HuH-7 (cell line): ENCODE results near the gene CHN2.
"Not testable (repeated sequence)": the region's sequence is repeated elsewhere in the genome, so short reads cannot be mapped to it uniquely, and the experiment has no call there.

Experiments
- DNase-seq: peaks from one replicate; pipeline ENCODE4 v3.0.0; 2011; ENCODE audit warnings: low spot score

The CHN2 gene

DNA sequence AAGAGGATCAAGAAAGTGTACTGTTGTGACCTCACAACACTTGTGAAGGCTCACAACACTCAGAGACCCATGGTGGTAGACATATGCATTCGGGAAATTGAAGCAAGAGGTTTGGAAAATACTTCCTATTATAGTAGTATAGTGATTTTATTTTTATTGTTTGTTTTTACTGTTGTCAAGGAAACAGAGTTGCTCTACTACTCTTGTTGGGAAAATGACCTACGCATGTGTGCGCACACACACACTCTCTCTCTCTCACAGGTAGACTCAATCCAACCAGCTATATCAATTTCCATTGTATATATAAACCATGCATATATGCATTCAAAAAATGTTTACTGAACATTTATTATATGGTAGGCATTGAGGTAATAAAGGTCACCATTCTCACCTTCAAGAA lies 305.4 kb downstream of the CHN2 start:
- no peak for DNase-seq

DNA sequence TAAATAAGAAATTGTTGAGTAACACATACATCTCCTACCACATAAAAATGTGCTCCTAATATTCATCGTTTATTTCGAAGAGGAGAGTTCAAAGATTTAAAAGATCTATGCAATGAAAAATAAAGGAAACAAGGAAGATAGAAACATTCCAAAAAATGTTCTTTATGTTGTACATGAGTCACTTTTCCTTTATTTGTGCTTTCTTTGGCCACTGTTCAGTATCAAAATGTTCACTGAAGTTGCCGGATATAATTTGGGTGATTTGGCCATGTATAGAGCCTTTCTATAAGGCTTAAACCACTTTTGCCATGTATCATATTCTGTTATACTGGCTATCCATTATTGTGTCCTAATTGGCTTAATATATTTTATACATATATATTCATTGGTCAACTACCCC lies 306.1 kb downstream of the CHN2 start:
- DNase-seq: no peak

DNA sequence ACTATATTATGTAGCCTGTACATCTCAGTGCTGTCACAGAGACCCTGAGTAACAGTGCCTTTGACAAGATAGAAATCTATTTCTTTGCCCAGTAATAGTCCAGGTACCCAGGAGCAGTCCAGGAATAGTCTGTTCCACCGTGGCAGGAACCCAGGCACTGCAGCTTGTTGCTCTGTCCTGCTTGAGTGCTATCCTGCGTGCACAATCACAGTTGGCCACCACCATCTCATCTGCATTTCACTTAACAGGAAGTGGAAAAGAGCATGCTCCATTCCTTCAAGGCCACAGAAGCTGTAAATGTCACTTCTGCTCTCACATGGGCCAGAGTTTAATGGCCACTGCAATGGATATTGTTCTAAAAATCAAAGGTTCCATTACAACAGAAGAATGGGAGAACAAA lies 307.6 kb downstream of the CHN2 start:
- DNase-seq: no peak

DNA sequence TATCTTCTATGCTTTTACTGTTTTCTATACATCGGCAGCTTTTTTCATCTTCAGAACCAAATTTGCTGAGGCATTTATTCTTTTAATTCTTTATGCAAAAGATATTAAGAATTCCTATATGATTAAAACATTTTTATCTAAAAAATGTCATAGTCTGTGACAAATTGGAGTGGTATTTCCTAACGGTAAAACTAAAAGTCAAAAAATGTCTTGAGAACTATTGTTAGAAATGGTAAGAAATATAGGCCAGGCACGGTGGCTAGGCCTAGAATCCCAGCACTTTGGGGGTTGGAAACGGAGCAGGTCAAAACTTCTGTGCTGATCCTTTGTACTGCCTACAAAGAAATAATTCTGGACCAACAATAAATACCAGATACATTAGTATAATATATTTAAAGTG lies 311.4 kb downstream of the CHN2 start:
- no peak for DNase-seq

DNA sequence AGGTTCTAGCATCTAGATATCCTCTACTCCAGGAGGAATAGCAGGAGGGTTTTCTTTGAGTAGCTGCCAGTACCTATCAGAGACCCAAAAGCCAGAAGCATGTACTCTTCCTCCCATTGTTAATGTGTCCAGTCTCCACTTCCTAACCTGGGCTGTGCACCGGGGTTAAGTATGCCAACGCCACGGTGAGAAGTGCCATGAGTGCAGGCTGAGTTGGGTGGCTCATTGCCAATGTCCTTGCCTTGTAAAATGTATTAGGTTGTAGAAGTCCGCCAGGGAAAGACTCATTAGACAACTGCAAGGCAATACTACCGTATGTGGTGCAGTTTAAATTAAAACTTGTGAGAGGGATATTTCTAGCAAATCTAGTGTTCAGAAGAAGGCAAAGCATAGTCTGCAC lies 314.0 kb downstream of the CHN2 start:
- no peak for DNase-seq

DNA sequence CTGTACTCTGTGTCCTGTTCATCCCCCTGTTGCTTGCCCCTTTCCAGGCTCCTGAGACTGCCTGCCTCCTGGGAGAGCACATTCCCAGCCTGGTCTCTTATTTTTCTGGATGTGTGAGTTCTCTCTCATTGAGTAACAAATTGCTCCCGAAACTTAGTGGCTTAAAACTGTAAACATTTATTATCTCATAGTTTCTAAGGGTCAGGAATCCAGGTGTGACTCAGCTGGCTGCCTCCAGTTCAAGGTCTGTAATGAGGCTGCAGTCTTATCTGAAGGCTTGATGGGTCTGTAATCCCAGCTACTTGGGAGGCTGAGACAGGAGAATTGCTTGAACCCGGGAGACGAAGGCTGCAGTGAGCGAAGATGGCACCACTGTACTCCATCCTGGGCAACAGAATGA lies 315.5 kb downstream of the CHN2 start:
- no peak for DNase-seq

DNA sequence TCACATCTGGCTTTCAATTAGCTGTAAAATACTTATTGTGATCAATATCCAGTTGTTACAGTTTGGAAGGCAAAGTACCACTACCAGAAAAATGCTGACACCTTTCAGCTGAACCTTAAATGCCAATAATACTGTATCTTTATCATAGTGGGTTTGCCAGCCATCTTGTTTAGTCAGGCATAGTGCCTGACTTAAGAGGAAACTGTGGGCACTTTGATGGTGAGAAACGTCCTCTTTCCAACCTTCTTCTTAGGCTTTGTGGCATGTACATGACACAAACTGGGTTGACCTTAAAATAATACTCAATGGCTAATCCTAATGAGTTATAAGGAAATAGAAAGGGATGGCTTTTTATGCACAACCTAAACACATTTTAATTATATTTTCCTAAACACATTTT lies 316.8 kb downstream of the CHN2 start:
- no peak for DNase-seq

DNA sequence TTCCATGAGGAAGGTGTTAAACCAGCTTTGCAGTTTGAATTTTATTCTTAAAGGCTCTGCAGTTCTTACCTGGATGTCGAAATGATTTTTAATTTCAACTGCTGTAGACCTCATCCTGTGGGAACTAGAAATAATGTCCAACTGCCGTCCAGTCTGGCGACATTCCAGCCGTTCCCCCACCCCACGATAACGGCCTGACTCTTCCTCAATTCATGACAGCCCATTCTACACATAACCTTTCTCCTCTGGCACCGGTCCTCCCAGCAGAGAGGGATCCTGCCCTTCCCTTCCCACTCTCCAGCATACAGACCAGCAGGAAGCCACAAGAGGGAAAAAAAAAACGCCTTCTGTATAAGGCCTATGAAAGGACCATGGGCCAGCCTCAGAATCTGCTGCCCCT lies 317.3 kb downstream of the CHN2 start:
- DNase-seq: no peak

DNA sequence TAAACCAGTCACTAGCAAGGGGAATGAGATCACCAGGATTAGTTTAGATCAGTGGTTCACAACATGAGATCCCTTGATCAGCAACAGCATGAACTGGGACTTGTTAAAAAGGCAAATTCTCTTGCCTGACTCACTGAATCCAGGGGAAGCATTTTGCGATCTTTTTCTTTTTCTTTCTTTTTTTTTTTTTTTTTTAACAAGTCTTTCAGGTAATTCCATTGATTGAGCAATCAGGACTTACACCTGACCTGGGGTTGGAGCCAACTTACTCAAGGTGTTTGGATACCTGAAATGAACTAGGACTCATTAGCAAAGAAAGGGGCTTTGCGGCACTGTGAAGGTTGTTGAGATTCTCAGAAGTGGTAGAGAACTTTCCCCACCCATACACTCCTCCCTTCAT lies 321.9 kb downstream of the CHN2 start:
- no peak for DNase-seq

DNA sequence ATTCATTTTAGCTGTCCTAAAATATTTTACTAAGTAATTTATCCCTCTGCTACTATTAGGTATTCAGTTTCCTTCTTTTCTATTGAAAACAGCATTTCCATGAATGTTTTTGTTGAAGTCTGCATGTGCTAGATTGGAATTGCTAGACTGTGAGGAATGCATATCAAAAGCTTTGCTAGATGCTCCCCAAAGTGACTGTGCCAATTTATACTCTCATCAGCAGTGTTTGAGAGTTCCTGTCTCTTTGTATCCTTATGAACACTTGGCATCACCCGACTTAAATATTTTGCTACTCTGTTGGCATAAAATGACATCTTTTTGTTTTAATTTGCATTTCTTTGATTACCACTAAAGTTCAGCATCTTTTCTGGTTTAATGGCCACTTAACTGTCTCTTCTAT lies 324.0 kb downstream of the CHN2 start:
- no peak for DNase-seq

DNA sequence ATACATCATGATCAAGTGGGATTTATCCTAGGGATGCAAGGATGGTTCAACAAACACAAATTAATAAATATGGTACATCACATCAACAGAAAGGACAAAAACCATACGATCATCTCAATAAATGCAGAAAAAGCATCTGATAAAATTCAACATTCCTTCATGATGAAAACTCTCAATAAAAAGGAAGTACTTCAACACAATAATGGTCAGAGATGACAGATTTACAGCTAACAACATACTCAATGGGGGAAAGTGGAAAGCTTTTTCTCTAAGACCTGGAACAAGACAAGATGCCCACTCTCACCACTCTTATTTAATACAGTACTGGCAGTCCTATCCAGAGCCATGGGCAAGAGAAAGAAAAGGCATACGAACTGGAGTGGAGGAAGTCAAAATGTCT lies 329.2 kb downstream of the CHN2 start:
- no peak for DNase-seq

DNA sequence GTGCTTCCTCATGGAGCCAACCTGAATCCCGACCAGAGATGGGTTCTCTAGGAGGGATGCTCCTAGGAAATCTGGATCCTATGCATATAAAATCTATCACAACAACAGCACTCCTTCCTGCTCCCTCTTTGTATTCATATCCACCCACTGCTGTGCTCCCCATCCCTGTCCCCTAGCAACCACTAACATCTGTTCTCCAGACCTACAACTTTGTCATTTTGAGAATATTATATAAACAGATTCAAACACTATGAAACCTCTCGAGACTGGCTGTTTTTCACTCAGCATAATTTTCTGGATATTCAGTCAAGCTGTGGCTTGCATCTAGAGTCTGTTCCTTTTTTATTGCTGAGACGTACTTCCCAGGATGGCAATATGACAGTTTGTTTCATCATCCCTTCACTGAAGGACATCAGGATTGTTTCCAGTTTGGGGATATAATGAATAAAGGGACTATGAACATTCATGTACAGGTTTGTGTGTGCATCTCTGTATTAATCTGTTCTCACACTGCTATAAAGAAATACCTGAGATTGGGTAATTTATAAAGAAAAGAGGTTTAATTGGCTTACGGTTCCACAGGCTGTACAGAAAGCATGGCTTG lies 333.0 kb downstream of the CHN2 start:
- DNase-seq: no peak

DNA sequence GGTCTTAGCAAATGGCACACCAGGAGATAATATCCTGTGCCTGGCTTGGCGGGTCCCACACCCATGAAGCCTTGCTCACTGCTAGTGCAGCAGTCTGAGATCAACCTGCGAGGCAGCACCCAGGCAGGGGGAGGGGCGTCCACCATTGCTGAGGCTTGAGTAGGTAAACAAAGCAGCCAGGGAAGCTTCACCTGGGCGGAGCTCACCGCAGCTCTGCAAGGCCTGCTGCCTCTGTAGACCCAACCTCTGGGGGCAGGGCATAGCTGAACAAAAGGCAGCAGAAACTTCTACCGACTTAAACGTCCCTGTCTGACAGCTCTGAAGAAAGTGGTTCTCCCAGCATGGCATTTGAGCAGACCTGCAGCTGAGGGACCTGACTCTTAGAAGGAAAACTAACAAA lies 334.0 kb downstream of the CHN2 start:
- DNase-seq: not testable (repeated sequence)
